ENCODE data around the gene FTSJ3. TPM values are rescaled to one million over a fixed set of nuclear protein-coding genes. Genes with fewer than 3 reads are reported as not detected.

The FTSJ3 gene
- total RNA-seq, 1 donor = 72.5 TPM

DNA sequence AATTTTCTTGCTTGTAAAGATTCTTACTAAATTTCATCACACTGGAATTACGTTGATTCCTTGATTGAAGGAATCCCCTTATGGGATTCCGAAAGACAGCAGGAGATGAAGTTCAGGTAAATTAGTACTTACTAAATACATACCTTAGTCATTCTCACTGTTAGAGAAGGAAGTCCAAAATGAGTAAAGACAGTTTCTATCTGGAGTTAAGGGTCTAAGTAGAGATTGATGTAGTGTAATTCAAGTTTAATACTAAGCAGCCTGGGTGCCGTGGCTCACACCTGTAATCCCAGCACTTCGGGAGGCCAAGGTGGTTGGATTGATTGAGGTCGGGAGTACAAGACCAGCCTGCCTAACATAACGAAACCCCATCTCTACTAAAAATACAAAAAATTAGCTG, 43.9 kb downstream of the FTSJ3 start:
- H3K4me3 ChIP-seq (ENCODE audit: low read depth, low read length) = no peak overlapping the region
- DNase-seq (ENCODE audit: low read depth) = no peak
- TF ChIP-seq, protein P1, sequence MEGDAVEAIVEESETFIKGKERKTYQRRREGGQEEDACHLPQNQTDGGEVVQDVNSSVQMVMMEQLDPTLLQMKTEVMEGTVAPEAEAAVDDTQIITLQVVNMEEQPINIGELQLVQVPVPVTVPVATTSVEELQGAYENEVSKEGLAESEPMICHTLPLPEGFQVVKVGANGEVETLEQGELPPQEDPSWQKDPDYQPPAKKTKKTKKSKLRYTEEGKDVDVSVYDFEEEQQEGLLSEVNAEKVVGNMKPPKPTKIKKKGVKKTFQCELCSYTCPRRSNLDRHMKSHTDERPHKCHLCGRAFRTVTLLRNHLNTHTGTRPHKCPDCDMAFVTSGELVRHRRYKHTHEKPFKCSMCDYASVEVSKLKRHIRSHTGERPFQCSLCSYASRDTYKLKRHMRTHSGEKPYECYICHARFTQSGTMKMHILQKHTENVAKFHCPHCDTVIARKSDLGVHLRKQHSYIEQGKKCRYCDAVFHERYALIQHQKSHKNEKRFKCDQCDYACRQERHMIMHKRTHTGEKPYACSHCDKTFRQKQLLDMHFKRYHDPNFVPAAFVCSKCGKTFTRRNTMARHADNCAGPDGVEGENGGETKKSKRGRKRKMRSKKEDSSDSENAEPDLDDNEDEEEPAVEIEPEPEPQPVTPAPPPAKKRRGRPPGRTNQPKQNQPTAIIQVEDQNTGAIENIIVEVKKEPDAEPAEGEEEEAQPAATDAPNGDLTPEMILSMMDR (IDR thresholded peaks at IDR 0.05; ENCODE audit: insufficient read depth, low read depth, low read length) = no peak

DNA sequence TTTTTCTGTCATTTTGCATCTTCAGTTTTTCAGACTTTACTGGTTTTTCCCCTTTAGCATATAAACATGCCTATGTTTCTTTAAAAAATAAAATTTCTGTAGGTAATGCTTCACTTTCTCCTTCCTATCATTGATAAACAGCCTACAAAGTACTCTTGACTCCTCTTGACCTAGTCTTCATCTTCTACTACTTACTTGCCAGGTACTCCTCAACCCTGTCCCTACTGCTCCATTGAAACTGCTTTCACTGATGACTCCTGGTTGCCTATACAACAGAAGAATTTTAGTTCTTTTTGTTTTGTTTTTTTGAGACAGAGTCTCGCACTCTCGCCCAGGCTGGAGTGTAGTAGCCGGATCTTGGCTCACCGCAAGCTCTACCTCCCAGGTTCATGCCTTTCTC, 46.5 kb downstream of the FTSJ3 start:
- TF ChIP-seq, protein P1 (IDR thresholded peaks at IDR 0.05; ENCODE audit: insufficient read depth, low read depth, low read length) = no peak
- H3K4me3 ChIP-seq (ENCODE audit: low read depth, low read length) = no peak overlapping the region
- DNase-seq (ENCODE audit: low read depth) = no peak

DNA sequence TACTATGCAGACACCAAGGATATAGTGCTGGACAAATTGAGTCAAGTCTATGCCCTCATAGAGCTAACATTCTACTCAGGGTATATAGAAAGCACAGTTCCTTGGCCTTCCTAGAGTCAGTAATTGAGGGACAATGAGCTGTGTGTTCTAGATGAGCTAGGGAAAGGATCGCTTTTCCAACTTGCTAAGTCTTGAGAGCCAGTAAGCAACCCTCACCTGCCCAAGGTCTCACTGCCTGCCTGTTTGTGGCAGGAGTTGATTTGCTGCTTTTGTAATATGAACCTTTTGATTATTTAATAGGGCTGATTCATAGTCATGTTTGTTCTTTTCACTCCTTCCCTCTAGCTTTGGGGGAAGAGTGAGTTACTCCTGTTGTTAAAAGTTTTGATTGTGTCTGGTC, 47.0 kb downstream of the FTSJ3 start:
- TF ChIP-seq, protein P1 (IDR thresholded peaks at IDR 0.05; ENCODE audit: insufficient read depth, low read depth, low read length) = no peak
- H3K4me3 ChIP-seq (ENCODE audit: low read depth, low read length) = no peak overlapping the region
- peak; percentile 38 for DNase-seq (ENCODE audit: low read depth)

DNA sequence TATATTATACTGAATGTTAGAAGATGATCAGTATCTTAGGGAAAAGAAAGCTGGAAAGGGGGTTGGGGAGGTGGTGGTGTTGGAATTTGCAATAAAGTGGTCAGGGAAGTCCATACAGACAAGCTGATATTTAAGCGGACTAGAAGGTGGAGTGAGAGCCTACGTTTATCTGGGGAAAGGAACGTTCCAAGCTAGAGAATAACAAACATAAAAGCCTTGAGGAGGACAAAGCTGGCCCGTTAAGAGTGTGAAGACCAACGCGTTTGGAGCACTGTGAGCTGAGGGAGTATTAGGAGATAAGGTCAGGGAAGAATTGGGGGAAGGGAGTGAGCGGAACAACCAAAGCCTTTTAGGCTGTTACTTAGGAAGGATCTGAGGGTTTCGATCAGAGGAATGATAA, 52.0 kb downstream of the FTSJ3 start:
- TF ChIP-seq, protein P1 (IDR thresholded peaks at IDR 0.05; ENCODE audit: insufficient read depth, low read depth, low read length) = no peak
- peak; percentile 23 for DNase-seq (ENCODE audit: low read depth)
- H3K4me3 ChIP-seq (ENCODE audit: low read depth, low read length) = peak overlapping the region; percentile 94

DNA sequence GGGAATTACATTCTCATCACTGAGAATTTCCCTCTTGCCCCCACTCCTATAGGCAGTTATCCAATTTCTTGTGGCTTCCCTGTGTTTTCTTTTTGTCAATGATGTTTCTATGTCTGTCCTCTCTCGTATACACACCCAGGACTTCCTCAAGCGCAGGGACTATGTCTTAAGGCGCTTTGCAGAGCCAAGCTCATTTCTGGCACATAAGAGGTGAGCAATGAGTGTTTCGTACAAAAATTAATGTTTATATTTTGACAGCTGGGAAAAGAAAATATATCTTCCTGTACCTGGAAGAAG, 52.5 kb downstream of the FTSJ3 start:
- peak; percentile 28 for DNase-seq (ENCODE audit: low read depth)
- H3K4me3 ChIP-seq (ENCODE audit: low read depth, low read length) = peak overlapping the region; percentile 94
- TF ChIP-seq, protein P1 (IDR thresholded peaks at IDR 0.05; ENCODE audit: insufficient read depth, low read depth, low read length) = no peak

DNA sequence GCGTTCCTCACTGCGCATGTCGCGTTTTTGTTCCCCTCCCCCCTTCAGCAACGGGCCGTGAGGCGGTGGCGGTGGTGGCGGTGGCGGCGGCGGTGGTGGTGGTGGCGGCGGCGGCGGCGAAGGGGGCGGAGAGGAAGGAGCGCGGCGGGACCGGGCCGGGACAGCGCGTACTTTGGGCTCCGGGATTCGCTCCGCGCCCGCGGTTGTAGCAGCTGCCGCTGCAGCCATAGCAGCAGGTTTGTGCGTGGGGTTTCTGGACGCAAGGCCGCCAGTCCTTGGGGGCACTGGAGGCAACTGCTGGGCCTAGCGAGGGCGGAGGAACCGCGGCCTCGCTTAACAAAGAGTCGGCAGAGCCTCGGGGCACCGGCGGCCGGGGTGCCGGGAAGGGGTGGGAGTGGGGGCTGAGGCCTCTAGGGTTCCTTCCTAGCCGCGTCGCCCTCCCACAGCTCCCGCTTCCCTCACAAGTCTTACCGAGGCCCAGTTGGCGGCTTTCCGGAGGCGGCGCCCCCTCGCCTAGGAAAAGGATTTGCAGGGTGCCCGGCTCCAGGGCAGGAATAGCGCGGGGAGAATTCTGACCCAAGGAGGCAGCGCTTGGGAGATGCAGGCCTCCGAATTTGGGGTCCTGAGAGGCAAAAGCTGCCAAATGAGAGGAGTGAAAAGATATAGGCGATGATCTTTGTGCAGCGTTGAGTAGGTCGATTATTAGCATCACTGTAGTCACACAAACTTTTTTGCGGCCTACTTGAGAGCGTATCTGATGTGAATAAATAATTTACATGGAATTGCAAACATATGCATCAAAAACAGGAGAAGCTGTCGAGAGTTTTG, 53.1 kb downstream of the FTSJ3 start, which contains the start of gene DDX42:
TSS of gene DDX42 (plus strand) at position 30 of the 828 bp plus-strand sequence. CDS start 12,880 bp downstream, outside the sequence.
- peak; percentile 75 for DNase-seq (ENCODE audit: low read depth)
- TF ChIP-seq, protein P1 (IDR thresholded peaks at IDR 0.05; ENCODE audit: insufficient read depth, low read depth, low read length) = peak; percentile 21

More for the DNA sequence above, 53.1 kb downstream of the FTSJ3 start, which contains the start of gene DDX42:
- peak within 1 kb of the TSS; percentile 94 for H3K4me3 ChIP-seq (ENCODE audit: low read depth, low read length)
